Right hindlimb (tissue), 1 donor: ENCODE measurements around the gene NOP53.
"Not testable (repeated sequence)": the region's sequence is repeated elsewhere in the genome, so short reads cannot be mapped to it uniquely, and the experiment has no call there.

Experiments
- DNase-seq: peaks from one replicate; pipeline ENCODE4 v3.0.0-alpha.2; 2018

Gene NOP53

GRCh38 chr19:47778049-47778953 lies 33.0 kb downstream of the NOP53 start, which contains the start of gene SELENOW:
TSS of gene SELENOW (plus strand) at chr19:47778703. CDS start at chr19:47778786, 83 bp downstream.
- peak; percentile 85 for DNase-seq

GRCh38 chr19:47778954-47779351 lies 33.6 kb downstream of the NOP53 start:
- DNase-seq, result peak; percentile 40

- peak; percentile 50 for DNase-seq
These were observed 34.3 kb downstream of the NOP53 start for GRCh38 chr19:47779524-47780214.

GRCh38 chr19:47780215-47780551 lies 34.8 kb downstream of the NOP53 start:
- DNase-seq, result no peak

- DNase-seq, result no peak
These were observed 36.4 kb downstream of the NOP53 start for GRCh38 chr19:47781590-47782262.

- peak; percentile 50 for DNase-seq
These were observed 41.2 kb downstream of the NOP53 start for GRCh38 chr19:47786566-47786965.

- not testable (repeated sequence) for DNase-seq
These were observed 42.0 kb downstream of the NOP53 start for GRCh38 chr19:47787307-47787706.

- not testable (repeated sequence) for DNase-seq
These were observed 44.5 kb downstream of the NOP53 start for GRCh38 chr19:47789811-47790210.

- DNase-seq, result peak; percentile 75
These were observed 45.1 kb downstream of the NOP53 start for GRCh38 chr19:47790398-47790814.

GRCh38 chr19:47792616-47793015 lies 47.3 kb downstream of the NOP53 start:
- no peak for DNase-seq

GRCh38 chr19:47794526-47794925 lies 49.2 kb downstream of the NOP53 start:
- no peak for DNase-seq

GRCh38 chr19:47796785-47797184 lies 51.4 kb downstream of the NOP53 start:
- DNase-seq, result no peak

- no peak for DNase-seq
These were observed 52.9 kb downstream of the NOP53 start for GRCh38 chr19:47797996-47798903.

- DNase-seq, result no peak
These were observed 53.5 kb downstream of the NOP53 start for GRCh38 chr19:47798904-47799266.

- DNase-seq, result no peak
These were observed 55.9 kb downstream of the NOP53 start for GRCh38 chr19:47801270-47801669.

GRCh38 chr19:47802521-47803043 lies 57.2 kb downstream of the NOP53 start:
- DNase-seq, result no peak

- not testable (repeated sequence) for DNase-seq
These were observed 57.8 kb downstream of the NOP53 start for GRCh38 chr19:47803148-47803547.

GRCh38 chr19:47803671-47804070 lies 58.3 kb downstream of the NOP53 start:
- DNase-seq, result not testable (repeated sequence)

- DNase-seq, result not testable (repeated sequence)
These were observed 59.1 kb downstream of the NOP53 start, which contains the start of gene TPRX1 for GRCh38 chr19:47804451-47804850. TSS of gene TPRX1 (minus strand) at chr19:47804551. CDS start at chr19:47804539, 12 bp downstream.

- DNase-seq, result no peak
These were observed 60.0 kb downstream of the NOP53 start for GRCh38 chr19:47805313-47805712.

- no peak for DNase-seq
These were observed 61.1 kb downstream of the NOP53 start for GRCh38 chr19:47806435-47806834.
